Neural progenitor cell (in vitro differentiated cells): Measurements from ENCODE around the gene EYS. TPM values are rescaled to one million over a fixed set of nuclear protein-coding genes. Genes with fewer than 3 reads are reported as not detected.

Experiments
- DNase-seq: peaks from one replicate; pipeline ENCODE4 v3.0.0-alpha.2; 2016; ENCODE audit warnings: low spot score
- H2AFZ ChIP-seq: fragments of 200-600 bp; sonication (generic); replicated peaks from 2 replicates; pipeline ENCODE4 v1.6.1; 2016; ENCODE audit warnings: antibody characterized with exemption
- H3F3A ChIP-seq: fragments of 200-600 bp; sonication (generic); 2 replicates; pipeline ENCODE4 v1.6.1; 2016; ENCODE audit warnings: antibody characterized with exemption, low read depth
- H3K27ac ChIP-seq: fragments of 200-600 bp; sonication (generic); 2 replicates; pipeline ENCODE4 v1.5.1; 2016; ENCODE audit warnings: mild to moderate bottlenecking
- H3K27me3 ChIP-seq: fragments of 200-600 bp; sonication (generic); 2 replicates; pipeline ENCODE4 v1.6.1; 2016; ENCODE audit warnings: mild to moderate bottlenecking, moderate library complexity
- H3K36me3 ChIP-seq: fragments of 200-600 bp; sonication (generic); 2 replicates; pipeline ENCODE4 v1.5.1; 2016
- H3K4me1 ChIP-seq: fragments of 200-600 bp; sonication (generic); 2 replicates; pipeline ENCODE4 v1.6.1; 2016; ENCODE audit warnings: mixed run types
- H3K4me2 ChIP-seq: fragments of 200-600 bp; sonication (generic); 2 replicates; pipeline ENCODE4 v1.6.1; 2016
- H3K4me3 ChIP-seq: fragments of 200-600 bp; sonication (generic); 2 replicates; pipeline ENCODE4 v1.5.1; 2016
- H3K79me2 ChIP-seq: fragments of 200-600 bp; sonication (generic); 2 replicates; pipeline ENCODE4 v1.6.1; 2016; ENCODE audit warnings: low read depth
- H3K9ac ChIP-seq: fragments of 200-600 bp; sonication (generic); 2 replicates; pipeline ENCODE4 v1.6.1; 2016
- H3K9me3 ChIP-seq: fragments of 200-600 bp; sonication (generic); 2 replicates; pipeline ENCODE4 v1.5.1; 2016; ENCODE audit warnings: low read depth
- H4K20me1 ChIP-seq: fragments of 200-600 bp; sonication (generic); 2 replicates; pipeline ENCODE4 v1.6.1; 2016; ENCODE audit warnings: low read depth
- H3K27ac Mint-ChIP-seq: 3 replicates; pipeline ENCODE4 v1.8.0; 2021; ENCODE audit warnings: mixed read lengths
- H3K27me3 Mint-ChIP-seq: 2 replicates; pipeline ENCODE4 v1.8.0; 2022; ENCODE audit warnings: low read depth, mild to moderate bottlenecking, inconsistent platforms, moderate library complexity, mixed read lengths; ENCODE audit not compliant: insufficient read depth
- H3K36me3 Mint-ChIP-seq: 3 replicates; pipeline ENCODE4 v1.8.0; 2021; ENCODE audit warnings: mixed read lengths
- H3K4me1 Mint-ChIP-seq: 3 replicates; pipeline ENCODE4 v1.8.0; 2021; ENCODE audit warnings: mixed read lengths
- H3K4me3 Mint-ChIP-seq: 3 replicates; pipeline ENCODE4 v1.8.0; 2021; ENCODE audit warnings: mild to moderate bottlenecking, moderate library complexity, mixed read lengths
- H3K9me3 Mint-ChIP-seq: 3 replicates; pipeline ENCODE4 v1.8.0; 2020; ENCODE audit warnings: mixed read lengths
- CTCF ChIP-seq: fragments of 200-600 bp; sonication (generic); IDR thresholded peaks from 2 replicates; pipeline ENCODE4 v1.5.1; 2017; ENCODE audit warnings: antibody characterized with exemption, mild to moderate bottlenecking
- EZH2 ChIP-seq: fragments of 200-600 bp; sonication (generic); IDR thresholded peaks from 2 replicates; pipeline ENCODE4 v1.6.1; 2017; ENCODE audit warnings: antibody characterized with exemption, mild to moderate bottlenecking, moderate library complexity
- EZH2phosphoT487 ChIP-seq: fragments of 200-600 bp; sonication (generic); IDR thresholded peaks from 2 replicates; pipeline ENCODE4 v1.6.1; 2017; ENCODE audit warnings: antibody characterized with exemption
- total RNA-seq: library from RNA; depleted of rRNA; stranded (reverse); fragments of >200 nt; gene quantifications from 2 replicates; pipeline ENCODE4 v1.2.3, GENCODE V29; 2015; ENCODE audit warnings: low replicate concordance

The EYS gene
- total RNA-seq, 1 donor from 2014 or later: not detected

GRCh38 chr6:64113704-64114103 is 1593.3 kb downstream of the EYS start:
- H4K20me1 ChIP-seq: no peaks in the 10 kb centered on the region
- H3K27ac ChIP-seq: no peak overlapping the region
- H3K4me2 ChIP-seq: no peak overlapping the region
- no peaks in the 10 kb centered on the region for H3K9me3 ChIP-seq
- no peaks in the 10 kb centered on the region for H3F3A ChIP-seq
- H3K27me3 ChIP-seq: no peaks in the 10 kb centered on the region
- Mint-ChIP-seq H3K36me3 (no peaks in the 10 kb centered on the region), H3K27ac (no peak overlapping the region), H3K9me3 (peaks cover 14% of the 10 kb centered on the region), H3K4me3 (no peak overlapping the region), H3K4me1 (no peaks in the 10 kb centered on the region), H3K27me3 (no peaks in the 10 kb centered on the region)
- H3K9ac ChIP-seq: no peak overlapping the region
- H3K4me3 ChIP-seq: no peak overlapping the region
- no peaks in the 10 kb centered on the region for H3K79me2 ChIP-seq
- DNase-seq: no peak
- H2AFZ ChIP-seq: no peak overlapping the region
- H3K4me1 ChIP-seq: no peaks in the 10 kb centered on the region
- TF ChIP-seq EZH2phosphoT487 (no peak), CTCF (no peak), EZH2 (no peak)
- no peaks in the 10 kb centered on the region for H3K36me3 ChIP-seq

- H3F3A ChIP-seq: no peaks in the 10 kb centered on the region
- H3K79me2 ChIP-seq: no peaks in the 10 kb centered on the region
- no peak overlapping the region for H2AFZ ChIP-seq
- no peak overlapping the region for H3K4me2 ChIP-seq
- H3K4me3 ChIP-seq: no peak overlapping the region
- TF ChIP-seq EZH2 (no peak), CTCF (no peak), EZH2phosphoT487 (no peak)
- no peak overlapping the region for H3K27ac ChIP-seq
- no peaks in the 10 kb centered on the region for H3K27me3 ChIP-seq
- H3K9me3 ChIP-seq: no peaks in the 10 kb centered on the region
- H3K9ac ChIP-seq: no peak overlapping the region
- DNase-seq: no peak
- Mint-ChIP-seq H3K36me3 (no peaks in the 10 kb centered on the region), H3K4me1 (no peaks in the 10 kb centered on the region), H3K9me3 (peaks cover under 1% of the 10 kb centered on the region), H3K27me3 (no peaks in the 10 kb centered on the region), H3K27ac (no peak overlapping the region), H3K4me3 (no peak overlapping the region)
- H4K20me1 ChIP-seq: no peaks in the 10 kb centered on the region
- no peaks in the 10 kb centered on the region for H3K4me1 ChIP-seq
- H3K36me3 ChIP-seq: no peaks in the 10 kb centered on the region
Measured at GRCh38 chr6:64104051-64104450, 1603.0 kb downstream of the EYS start.

- no peak for TF ChIP-seq EZH2phosphoT487
- TF ChIP-seq EZH2: no peak
- no peak for TF ChIP-seq CTCF
- Histone ChIP-seq H3K27me3 (no peaks in the 10 kb centered on the region), H3K9ac (no peak overlapping the region), H2AFZ (no peak overlapping the region), H3F3A (no peaks in the 10 kb centered on the region), H4K20me1 (no peaks in the 10 kb centered on the region), H3K4me2 (no peak overlapping the region), H3K27ac (no peak overlapping the region), H3K36me3 (no peaks in the 10 kb centered on the region), H3K4me1 (no peaks in the 10 kb centered on the region), H3K9me3 (no peaks in the 10 kb centered on the region), H3K79me2 (no peaks in the 10 kb centered on the region), H3K4me3 (no peak overlapping the region)
- no peaks in the 10 kb centered on the region for H3K36me3 Mint-ChIP-seq
- H3K9me3 Mint-ChIP-seq: peaks cover 2% of the 10 kb centered on the region
- H3K27ac Mint-ChIP-seq: no peak overlapping the region
- H3K27me3 Mint-ChIP-seq: no peaks in the 10 kb centered on the region
- no peak for DNase-seq
- no peaks in the 10 kb centered on the region for H3K4me1 Mint-ChIP-seq
- H3K4me3 Mint-ChIP-seq: no peak overlapping the region
Measured at GRCh38 chr6:64103480-64103879, 1603.5 kb downstream of the EYS start.
